HG03103 (cell line): ENCODE measurements around the gene NSUN6.

ENCODE experiments used
- ATAC-seq: cut with Tn5 transposase; IDR thresholded peaks from one replicate; pipeline ENCODE4 v1.9.1; 2021; ENCODE audit warnings: low read depth; ENCODE audit not compliant: unreplicated experiment

NSUN6 gene, protein sequence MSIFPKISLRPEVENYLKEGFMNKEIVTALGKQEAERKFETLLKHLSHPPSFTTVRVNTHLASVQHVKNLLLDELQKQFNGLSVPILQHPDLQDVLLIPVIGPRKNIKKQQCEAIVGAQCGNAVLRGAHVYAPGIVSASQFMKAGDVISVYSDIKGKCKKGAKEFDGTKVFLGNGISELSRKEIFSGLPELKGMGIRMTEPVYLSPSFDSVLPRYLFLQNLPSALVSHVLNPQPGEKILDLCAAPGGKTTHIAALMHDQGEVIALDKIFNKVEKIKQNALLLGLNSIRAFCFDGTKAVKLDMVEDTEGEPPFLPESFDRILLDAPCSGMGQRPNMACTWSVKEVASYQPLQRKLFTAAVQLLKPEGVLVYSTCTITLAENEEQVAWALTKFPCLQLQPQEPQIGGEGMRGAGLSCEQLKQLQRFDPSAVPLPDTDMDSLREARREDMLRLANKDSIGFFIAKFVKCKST

DNA sequence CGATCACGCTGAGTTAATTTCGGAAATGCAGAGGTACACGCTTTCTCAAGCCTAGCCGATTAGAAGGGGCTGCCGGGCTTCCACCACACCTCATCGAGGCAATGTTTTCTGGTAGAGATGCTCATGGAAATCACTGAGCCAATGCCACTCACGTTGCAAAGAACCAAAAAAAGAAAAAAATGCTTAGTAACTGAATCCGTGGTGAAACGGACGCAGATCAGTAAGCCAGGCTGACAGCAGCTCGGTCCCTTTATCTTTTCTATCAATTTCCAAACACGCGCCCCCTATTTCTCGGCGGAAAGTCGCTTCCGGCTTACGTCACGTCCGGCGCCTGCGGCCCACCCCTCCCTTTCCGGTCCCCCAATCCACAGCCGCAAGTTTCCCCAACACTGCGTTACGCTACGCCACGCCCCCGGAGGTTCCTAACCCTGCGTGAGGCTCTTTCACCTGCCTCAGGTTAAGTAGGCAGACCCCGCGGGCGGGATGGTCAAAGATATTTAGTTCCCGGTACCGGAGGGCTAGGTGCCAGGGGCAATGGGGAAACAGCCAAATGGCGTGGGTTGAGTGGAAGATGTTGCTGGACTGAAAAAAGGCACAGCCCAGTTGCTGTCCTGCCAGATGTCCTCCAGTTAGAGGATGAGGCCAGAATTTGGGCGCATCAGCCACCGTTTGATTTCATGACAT, at the start of gene NSUN6:
NSUN6 (minus strand) TSS at position 264 of the 684 bp plus-strand sequence. CDS start 384 bp downstream, outside the sequence.
- peak; percentile 99 for ATAC-seq

DNA sequence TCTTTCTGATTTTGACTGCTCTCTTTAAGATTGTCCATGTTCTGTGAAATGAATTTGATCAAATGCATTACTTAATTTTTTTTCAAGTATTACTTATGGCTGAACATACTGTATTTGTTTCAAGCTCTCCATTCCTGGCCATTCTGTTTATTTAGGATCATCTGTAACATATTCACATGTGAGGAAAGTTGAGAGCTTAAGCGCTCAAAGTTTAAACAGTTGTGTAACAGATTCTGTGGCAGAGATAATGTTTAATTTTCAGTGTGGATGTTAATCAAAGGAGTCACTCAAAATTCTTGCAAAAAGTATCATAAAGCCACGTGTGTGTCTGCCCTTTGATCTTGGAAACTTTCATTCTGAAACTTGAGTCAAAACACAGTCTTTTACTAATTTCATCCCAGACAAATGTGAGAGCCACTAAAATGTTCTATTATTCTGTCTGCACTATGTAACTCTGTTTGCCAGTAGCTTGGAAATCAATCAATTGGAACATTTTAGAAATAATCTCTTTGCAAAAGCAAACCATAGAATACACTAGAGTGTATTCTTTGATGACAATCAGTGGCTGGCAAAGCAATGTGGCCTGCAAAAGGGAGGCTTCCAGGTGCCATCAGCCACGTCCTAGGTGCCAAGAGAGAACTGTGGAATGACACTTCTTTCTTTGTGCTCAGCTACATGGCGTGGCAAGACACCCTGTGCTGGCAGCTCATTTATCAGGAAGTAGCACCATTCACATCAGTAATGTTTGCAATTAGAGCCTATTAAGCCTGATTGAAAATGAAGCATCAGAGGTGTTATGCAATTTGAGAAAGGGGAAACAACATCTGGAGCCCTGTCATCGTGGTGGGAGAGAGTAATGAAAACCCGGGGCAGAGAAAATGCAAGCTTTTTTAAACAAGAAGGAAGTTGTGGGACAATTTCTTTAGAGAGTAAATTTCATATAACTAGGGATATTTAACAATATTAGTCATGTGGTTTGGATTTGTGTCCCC, 48.8 kb upstream of the NSUN6 start:
- no peak for ATAC-seq

DNA sequence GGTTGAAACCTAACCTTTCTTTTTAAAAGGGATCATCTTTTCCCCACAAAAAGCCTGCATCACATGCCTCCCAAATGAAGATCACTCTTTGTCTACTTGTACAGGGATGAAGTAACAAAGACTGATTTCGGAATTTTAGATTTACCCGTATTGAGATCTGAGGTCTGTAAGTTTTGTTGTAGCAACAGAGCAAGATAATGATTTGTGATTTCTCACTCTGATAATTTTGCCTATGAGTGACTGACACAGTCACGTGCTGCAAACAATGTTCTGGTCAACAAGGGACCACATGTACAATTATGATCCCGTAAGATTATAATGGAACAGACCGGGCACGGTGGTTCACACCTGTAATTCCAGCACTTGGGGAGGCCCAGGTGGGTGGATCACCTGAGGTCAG, 39.2 kb upstream of the NSUN6 start:
- no peak for ATAC-seq

DNA sequence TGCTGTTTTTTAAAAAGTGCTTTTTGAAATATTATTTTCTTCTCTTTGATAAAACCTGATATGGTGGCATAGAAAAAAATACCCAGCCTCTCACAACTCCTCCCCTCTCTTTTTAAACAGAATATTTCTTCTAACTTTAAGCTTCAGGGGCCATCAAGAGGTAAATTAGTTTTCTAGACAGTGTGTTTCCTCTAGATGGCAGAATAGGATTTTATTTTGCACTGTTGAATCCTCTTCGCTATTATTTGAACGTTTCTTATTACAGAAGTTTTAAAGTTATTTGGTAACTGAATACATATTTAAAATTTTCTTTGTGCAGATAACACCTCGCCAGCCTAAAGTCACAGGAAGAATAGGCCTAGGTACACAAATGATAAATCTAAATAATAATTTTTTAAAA, 38.1 kb upstream of the NSUN6 start:
- ATAC-seq: no peak

DNA sequence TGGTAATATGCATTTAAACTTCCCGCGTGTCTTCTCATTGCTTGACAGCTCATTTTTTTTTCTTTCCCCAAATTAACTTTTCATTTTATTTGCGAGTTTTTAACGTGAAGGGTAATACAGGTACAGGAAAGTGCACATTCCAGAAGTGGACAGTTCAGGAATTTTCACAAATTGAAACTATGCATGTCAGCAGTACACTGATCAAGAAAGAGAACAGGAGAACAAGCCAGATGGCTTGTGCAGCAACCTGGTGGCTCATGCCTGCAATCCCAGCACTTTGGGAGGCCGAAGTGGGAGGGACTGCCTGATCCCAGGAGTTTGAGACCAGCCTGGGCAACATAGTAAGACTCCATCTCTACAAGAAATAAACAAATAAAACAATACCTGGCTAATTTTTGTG, 36.3 kb upstream of the NSUN6 start:
- no peak for ATAC-seq

DNA sequence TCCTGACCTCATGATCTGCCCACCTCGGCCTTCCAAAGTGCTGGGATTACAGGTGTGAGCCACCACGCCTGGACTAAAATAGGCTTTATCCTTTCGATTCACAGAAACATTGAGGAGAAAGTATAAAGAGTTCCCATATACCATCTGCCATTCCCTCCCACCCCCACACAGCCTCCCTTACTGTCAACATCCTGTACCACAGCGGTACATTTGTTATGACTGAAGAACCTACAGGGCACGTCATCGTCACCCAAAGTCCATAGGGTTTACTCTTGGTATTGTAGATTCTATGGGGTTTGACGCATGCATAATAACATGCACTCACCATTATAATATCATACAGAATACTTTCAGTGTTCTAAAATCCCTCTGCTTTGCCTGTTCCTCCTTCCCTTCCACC, 35.8 kb upstream of the NSUN6 start:
- no peak for ATAC-seq

DNA sequence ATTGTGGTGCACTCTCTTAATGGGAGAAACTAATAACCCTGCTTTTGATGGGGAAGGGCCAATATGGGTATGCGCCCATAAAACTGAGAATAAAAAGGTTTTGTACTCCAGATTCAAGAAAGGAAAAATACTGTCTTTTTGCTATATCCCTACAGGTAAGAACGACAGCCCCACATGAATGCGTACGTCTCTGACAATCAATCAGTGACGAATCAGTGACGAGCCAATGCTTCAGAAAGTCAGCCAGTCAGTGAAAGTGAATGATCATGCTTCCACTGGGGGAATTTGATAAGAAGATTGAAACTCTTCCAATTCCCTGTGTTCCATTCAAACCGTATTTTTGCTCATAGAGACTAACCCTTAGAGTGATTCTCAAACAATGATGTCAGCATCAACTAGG, 34.2 kb upstream of the NSUN6 start:
- no peak for ATAC-seq

DNA sequence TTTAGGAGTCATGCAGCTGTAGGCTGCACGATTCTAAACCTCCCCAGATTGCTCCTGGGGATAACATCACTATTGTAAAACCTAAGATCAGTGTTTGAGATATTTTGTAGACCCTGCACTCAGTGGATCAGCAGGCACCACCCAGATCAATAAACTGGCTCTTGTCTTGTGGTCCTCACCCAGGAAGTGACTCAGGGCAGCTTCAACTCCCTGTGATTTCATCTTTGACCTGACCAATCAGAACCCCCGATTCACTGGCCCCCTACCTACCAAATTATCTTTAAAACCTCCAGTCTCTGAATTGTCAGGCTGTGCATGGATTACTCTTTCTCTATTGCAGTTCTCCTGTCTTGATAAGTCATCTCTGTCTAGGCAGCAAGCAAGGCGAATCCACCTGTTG, 33.6 kb upstream of the NSUN6 start:
- no peak for ATAC-seq

DNA sequence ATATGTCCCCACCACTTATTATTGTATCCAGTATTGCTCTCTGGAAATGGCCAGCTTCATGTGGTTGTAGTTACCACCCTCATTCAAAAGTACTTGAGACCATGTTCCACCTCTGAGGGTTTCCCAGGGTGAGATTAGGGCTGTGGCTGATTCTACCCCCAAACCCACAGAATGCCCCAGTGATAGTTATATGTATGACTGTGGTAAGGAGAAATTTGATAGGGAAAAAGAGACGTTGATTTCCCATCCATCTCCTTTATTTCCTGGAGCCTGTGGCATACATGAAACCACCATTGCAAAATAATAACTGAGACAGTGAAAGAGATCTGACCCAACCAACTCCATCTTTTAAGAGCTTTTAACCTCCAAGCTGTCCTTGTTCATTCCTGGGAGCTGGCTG, 33.0 kb upstream of the NSUN6 start:
- ATAC-seq: no peak

DNA sequence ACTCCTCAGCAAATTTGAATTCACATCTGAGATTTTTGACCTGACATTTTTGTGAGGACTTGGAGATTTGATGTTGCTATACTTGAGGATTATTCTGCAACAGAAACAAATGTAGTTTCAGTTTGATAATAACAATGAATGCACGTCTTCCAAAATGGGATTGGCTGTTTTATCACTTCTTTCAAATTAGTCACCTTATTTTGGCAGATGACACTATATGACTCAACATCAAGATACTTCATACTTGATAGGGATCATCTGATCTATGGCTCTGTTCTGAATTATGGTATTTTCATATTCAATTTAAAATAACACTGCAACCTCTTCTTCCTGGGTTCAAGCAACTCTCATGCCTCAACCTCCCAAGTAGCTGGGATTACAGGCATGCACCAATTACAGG, 32.0 kb upstream of the NSUN6 start:
- no peak for ATAC-seq

DNA sequence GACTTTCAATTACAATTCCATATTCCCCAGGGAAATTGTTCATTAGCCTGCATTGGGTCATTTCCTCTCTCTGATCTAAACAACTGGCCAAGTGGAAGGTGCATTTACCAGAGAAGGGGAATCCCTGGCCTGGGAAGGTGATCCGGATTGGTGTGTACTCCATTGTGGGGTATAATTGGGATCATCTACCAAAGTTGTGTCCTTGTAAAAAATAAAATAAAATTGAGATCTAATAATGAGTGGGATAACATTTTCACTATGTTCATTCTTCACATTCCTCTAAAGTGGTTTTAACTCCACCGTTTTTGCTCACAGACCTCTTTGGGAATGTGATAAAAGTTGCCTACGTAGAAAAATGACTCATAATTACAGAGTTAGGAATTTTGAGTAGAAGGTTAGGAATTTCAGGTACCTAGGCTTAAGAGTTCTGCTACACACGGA, 30.6 kb upstream of the NSUN6 start:
- ATAC-seq: no peak

DNA sequence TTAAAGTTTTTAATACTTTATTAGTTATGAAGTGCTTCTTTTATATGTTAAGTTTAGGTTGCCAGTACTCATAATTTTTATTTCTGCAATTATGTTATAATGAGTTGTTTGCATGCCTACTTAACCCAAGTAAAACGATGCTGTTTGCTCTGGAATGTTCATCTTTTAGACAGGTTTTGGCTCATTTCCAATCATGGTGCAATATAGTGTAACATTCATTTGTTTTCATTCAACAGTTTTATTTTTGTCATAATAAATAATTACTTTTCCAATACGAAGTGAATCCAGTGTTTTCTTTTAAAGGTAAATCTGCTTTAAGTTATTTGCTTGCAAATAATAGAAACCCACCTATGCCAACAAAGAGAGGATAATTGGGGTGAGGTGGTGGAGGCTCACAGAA, 30.0 kb upstream of the NSUN6 start:
- ATAC-seq: no peak

DNA sequence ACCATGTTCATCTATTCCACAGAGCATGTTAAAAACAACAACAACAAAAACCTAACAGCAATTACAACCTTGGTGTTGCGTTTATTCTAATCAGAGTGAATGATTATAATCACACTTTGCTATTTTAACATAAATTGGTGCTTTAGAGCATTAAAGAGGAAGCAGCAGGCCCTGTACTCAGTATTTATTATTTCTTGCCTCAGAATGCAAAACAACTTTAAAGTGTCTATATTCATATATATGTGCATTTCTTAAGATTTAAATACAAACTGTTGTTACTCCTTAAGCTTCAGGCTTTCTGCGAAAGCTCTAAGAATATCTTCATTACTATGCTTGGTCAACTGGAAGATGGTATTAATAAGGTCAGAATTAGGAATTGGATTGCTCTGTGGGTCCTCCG, 29.4 kb upstream of the NSUN6 start:
- ATAC-seq: no peak

DNA sequence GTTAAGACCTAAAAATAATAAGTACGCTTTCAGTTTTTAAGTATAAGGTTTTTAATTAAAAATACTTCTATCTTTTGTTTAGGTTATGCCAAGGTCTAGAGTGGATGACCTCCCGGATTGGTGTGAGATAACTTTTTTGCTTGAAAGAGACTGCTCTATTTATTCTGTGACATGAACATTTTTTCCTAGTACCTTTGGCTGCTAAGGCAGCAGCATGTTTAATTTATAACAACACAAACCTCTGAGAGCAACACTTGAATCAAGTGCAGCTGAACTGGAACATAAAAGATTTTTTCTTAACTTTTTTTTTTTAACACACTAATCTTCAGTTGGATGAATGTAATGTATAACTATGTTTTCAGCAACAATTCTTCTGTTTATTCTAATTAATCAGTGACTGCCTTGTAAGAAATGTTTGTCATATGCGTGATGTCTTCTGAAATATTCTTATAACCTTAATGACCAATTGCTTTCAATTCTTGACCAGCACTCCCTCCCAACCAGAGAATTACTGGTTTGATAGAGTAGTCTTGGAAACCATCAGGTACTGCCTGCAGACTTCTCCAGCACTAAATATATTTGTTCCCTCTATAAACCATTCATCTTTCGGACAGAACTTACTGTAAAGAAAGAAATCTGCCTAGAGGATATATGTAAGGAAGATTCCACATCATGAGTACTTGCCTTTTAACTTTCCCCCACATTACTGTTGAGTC, 23.9 kb upstream of the NSUN6 start:
- no peak for ATAC-seq

DNA sequence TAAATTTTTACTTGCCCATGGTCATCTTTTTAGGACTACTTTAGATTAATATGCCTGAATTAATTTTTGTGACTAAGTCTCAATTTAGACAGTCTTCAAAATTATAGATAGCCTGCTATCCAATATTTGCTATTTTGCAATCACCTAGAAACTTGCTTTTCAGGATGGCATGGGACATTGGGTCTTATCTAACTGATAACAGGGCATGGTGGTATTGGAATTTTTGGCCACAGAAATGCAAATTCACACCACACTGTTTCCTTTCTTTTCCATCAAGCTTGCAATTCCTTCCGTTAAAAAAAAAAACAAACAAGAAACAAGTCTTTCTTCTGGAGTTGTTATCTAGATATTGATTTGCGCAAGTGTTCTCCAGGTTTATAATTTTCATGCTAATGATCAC, 16.6 kb upstream of the NSUN6 start:
- ATAC-seq: no peak

DNA sequence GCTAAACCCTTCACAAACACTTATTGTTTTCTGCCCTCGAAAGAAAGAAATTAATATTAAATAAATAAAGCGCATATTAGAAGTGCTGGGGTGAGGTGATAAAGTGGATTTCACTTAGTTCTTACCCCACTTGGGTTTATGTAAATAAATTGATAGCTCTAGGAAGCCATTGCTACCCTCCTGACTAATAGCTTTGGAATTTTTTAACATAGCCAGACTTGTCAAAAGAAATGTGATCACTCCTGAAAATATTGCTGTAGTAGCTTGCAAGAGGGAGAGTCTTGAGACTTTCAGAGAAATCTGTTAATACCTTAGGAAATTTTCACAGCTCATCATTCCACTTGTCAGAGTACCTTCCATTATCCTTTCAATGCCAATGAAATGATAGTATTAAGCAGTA, 15.4 kb upstream of the NSUN6 start:
- no peak for ATAC-seq

DNA sequence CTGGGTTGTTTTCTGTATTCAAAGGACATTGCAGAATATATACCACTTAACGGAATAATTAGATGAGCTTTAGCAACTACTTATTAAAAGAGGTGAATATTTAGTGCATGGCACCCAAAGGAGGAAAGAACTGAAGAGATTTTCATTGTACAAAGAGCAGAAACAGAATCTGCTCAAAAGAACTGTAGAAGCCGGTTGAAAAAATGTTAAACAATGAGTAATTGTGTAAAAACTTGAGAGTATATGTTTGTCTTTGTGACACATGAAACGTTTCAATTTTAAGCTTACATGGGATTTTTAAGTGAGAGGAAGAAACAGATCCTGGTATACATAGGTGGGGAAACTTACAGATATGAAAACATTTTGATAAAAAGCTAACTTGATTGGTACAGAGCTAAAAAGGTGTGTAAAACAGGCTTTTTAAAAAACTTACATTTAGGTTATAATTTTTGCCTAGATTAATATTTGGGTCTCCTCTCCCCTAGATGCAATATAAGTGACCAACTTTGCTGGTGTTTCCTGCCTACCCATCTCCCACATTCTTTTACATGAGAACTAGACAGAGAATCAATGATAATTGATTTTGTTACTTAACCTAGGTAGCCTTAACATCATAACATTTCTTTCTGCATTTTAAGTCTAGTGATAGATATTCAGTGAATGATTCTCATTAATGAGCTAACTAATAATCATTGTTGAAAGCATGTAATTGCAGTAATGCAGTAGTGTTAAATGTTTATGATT, 14.6 kb upstream of the NSUN6 start:
- ATAC-seq: no peak

DNA sequence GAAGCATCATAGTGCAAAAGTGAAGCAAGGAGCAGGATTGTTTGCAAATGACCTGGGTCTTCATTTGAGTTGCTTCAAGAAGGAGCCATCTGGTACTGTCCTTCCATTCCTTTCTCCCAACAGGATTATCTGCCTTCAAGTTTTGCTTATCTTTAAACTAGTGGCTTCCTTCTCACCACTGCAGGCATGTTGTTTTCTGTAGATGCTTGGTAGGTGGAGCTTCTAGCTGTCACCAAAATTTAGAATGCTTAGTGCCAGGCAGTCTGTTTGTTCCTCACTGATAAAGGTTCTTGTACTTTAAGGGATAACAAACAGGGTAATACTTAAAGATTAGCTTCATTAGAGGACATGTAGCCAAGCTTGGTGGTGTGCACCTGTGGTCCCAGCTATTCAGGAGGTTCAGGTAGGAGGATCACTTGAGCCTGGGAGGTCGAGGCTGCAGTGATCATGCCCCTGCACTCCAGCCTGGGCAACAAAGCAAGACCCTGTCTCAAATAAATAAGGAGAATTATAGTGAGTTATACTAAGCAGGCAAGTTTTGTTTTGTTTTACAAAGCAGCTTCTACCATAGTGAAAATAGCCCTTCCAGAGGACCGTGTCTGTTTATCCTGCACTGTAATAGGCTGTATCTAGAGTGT, 13.6 kb upstream of the NSUN6 start:
- no peak for ATAC-seq

DNA sequence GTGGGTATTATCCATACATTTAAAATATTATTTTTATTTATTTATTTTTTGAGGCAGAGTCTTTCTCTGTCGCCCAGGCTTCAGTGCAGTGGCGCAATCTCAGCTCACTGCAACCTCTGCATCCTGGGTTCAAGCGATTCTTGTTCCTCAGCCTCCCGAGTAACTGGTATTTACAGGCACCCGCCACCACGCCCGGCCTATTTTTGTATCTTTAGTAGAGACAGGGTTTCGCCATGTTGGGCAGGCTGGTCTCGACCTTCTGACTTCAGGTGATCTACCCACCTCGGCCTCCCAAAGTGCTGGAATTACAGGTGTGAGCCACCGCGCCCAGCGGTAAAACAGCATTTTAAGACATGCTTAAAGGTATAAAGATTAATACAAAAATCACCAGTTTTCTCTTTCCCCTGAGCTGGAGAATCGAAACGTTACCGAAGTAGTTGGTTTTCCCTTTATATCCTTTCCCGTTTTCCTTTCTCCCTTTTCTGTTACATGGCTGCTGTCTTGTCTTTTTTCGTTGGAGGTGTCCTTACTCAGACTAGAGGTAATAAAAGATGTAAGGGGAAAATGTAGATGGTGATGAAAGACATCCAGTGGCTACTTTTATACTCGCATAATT, 9.5 kb upstream of the NSUN6 start:
- no peak for ATAC-seq
